Sigmoid colon (tissue), 7 donors: ENCODE results near the gene DBF4. TPM values are rescaled to one million over a fixed set of nuclear protein-coding genes. Genes with fewer than 3 reads are reported as not detected.

Experiments
- DNase-seq: peaks from one replicate; pipeline ENCODE4 v3.0.0-alpha.2; 2019
- H3K27ac ChIP-seq, 4 donors: fragments of 200-600 bp; sonication (generic); one replicate each; pipeline ENCODE4 v1.5.1; 2016 to 2019; ENCODE audit warnings: mild to moderate bottlenecking in 1 of 4
- H3K27me3 ChIP-seq, 3 donors: fragments of 200-600 bp; sonication (generic); one replicate each; pipeline ENCODE4 v1.5.1; 2019; ENCODE audit warnings: mild to moderate bottlenecking in 1 of 3
- H3K36me3 ChIP-seq, 4 donors: fragments of 200-600 bp; sonication (generic); one replicate each; pipeline ENCODE4 v1.5.1; 2016 to 2019
- H3K4me1 ChIP-seq, 4 donors: fragments of 200-600 bp; sonication (generic); one replicate each; pipeline ENCODE4 v1.5.1; 2017 to 2019
- H3K4me3 ChIP-seq, 4 donors: fragments of 200-600 bp; sonication (generic); one replicate each; pipeline ENCODE4 v1.5.1; 2017 to 2019; ENCODE audit warnings: mild to moderate bottlenecking in 2 of 4, moderate library complexity in 1 of 4
- H3K9me3 ChIP-seq, 4 donors: fragments of 200-600 bp in 3 of 4; sonication (generic) in 3 of 4; one replicate each; pipeline versions ENCODE4 v1.5.1 to v1.6.1; 2013 to 2019
- EP300 ChIP-seq, 4 donors: sonication (generic); formaldehyde crosslinking; IDR thresholded peaks; one replicate each; pipeline ENCODE4 v1.6.1; 2017; ENCODE audit warnings: antibody characterized with exemption in 4 of 4
- POLR2A ChIP-seq, 2 donors: fragments of 450-650 bp; IDR thresholded peaks; one replicate each; pipeline ENCODE4 v1.6.1; 2016; ENCODE audit warnings: antibody characterized with exemption in 2 of 2, mild to moderate bottlenecking in 2 of 2, moderate library complexity in 2 of 2
- POLR2AphosphoS5 ChIP-seq, 4 donors: sonication (generic); formaldehyde crosslinking; IDR thresholded peaks; one replicate each; pipeline ENCODE4 v1.6.1; 2017; ENCODE audit warnings: antibody characterized with exemption in 4 of 4
- WGBS, 2 donors: extraction: QIAGEN DNeasy Blood & Tissue Kit; methylation state at CpG; one replicate each; pipeline ENCODE4 v1.1.7; 2013; 5-methylcytosine and 5-hydroxymethylcytosine counted together
- intact Hi-C: fragments of 100-400 bp; cut with DNase I; formaldehyde crosslinking; loops from one replicate; pipeline ENCODE4 v1.15.1; 2023
- polyA plus RNA-seq, 3 donors: library from polyadenylated mRNA; stranded (reverse); fragments of 200-250 nt; gene quantifications; one replicate each; pipeline ENCODE4 v1.2.3, GENCODE V29; 2013
- total RNA-seq, 4 donors: library from RNA; depleted of rRNA; stranded (reverse); fragments of >200 nt; gene quantifications; one replicate each; pipeline ENCODE4 v1.1.0, GENCODE V29; 2016
- TF ChIP-seq, protein P1 (sequence below), 4 experiments: fragments of 450-650 bp in 3 of 4; fragments of 200-600 bp in 1 of 4; IDR thresholded peaks; one replicate each; pipeline ENCODE4 v1.5.1; 2016 to 2019; ENCODE audit warnings: antibody characterized with exemption in 4 of 4, mild to moderate bottlenecking in 3 of 4, moderate library complexity in 2 of 4
- donor health status: healthy with polysubstance abuse.
- donor health status: Bipolar disorder and iron deficiency.
- donor health status: healthy.

Gene DBF4
- total and polyA plus RNA-seq, 7 donors: 2.3 to 13.7 (median 5.4) TPM

DNA sequence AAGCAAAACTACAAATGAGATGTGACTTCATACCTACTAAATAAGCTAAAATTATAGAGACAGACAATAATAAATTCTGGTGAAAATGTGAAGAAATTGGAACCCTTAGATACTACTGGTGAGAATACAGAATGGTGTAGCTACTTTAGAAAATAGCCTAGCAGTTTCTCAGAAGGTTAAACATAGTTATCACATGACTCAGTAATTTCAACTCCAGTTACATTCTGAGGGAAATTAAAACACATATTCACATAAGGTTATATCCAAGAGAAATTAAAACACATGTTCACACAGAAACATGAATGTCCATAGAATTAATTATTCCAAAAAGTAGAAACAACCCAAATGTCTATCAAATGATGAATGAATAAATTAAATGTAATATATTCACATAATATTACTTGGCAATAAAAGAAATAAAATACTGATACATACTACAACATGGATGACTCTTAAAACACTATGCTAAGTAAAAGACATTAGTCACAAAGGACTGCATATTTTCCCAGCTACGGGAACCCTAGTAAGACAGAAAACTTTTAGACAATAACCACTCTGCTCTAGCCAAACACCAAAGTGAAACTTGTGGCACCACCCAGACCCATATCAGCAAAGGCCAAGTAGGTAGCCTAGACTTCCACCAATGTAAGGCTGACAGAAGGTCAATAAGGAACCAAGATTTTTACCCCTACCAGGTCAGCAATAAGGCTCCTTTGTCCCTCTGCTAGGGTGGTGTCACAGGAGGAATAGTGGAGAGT lies 25.3 kb upstream of the DBF4 start:
- TF ChIP-seq, protein P1, sequence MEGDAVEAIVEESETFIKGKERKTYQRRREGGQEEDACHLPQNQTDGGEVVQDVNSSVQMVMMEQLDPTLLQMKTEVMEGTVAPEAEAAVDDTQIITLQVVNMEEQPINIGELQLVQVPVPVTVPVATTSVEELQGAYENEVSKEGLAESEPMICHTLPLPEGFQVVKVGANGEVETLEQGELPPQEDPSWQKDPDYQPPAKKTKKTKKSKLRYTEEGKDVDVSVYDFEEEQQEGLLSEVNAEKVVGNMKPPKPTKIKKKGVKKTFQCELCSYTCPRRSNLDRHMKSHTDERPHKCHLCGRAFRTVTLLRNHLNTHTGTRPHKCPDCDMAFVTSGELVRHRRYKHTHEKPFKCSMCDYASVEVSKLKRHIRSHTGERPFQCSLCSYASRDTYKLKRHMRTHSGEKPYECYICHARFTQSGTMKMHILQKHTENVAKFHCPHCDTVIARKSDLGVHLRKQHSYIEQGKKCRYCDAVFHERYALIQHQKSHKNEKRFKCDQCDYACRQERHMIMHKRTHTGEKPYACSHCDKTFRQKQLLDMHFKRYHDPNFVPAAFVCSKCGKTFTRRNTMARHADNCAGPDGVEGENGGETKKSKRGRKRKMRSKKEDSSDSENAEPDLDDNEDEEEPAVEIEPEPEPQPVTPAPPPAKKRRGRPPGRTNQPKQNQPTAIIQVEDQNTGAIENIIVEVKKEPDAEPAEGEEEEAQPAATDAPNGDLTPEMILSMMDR (IDR thresholded peaks at IDR 0.05): no peak
- TF ChIP-seq POLR2A (IDR thresholded peaks at IDR 0.05) (no peak), POLR2AphosphoS5 (IDR thresholded peaks at IDR 0.05) (no peak), EP300 (IDR thresholded peaks at IDR 0.05) (no peak)
- DNase-seq: no peak
- Histone ChIP-seq H3K27me3 (no peaks in the 10 kb centered on the region), H3K9me3 (no peaks in the 10 kb centered on the region), H3K36me3 (peaks cover 0 to 35% (median 2%) of the 10 kb centered on the region in 4 donors), H3K4me1 (no peaks in the 10 kb centered on the region), H3K4me3 (no peak overlapping the region), H3K27ac (no peak overlapping the region)
- intact Hi-C loops: no loop called here
- 81 to 85% methylated on average over 1 of the region's 1 CpG for WGBS, 2 donors

DNA sequence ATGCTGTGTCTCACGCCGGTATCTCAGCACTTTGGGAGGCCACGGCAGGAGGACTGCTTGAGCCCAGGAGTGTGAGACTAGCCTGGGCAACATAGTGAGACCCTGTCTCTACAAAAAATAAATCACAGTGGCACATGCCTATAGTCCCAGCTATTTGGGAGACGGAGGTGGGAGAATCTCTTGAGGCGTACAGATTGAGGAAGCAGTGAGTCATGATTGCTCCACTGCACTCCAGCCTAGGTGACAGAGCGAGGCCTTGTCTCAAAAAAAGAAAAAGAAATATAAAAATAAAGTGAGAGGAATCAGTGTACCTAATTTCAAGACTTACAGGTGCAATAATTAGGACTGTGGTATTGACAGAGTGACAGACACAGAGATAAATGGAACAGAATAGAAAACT lies 24.0 kb upstream of the DBF4 start:
- WGBS, 2 donors: 91 to 96% methylated on average over 6 of the region's 6 CpGs
- no peak for DNase-seq
- H3K27me3 ChIP-seq: no peaks in the 10 kb centered on the region
- H3K27ac ChIP-seq: no peak overlapping the region
- H3K4me3 ChIP-seq: no peak overlapping the region
- H3K36me3 ChIP-seq: peaks cover 0 to 40% (median 2%) of the 10 kb centered on the region in 4 donors
- no peaks in the 10 kb centered on the region for H3K4me1 ChIP-seq
- TF ChIP-seq EP300 (IDR thresholded peaks at IDR 0.05) (no peak), POLR2AphosphoS5 (IDR thresholded peaks at IDR 0.05) (no peak), POLR2A (IDR thresholded peaks at IDR 0.05) (no peak)
- TF ChIP-seq, protein P1 (IDR thresholded peaks at IDR 0.05): no peak
- intact Hi-C loops: no loop called here
- no peaks in the 10 kb centered on the region for H3K9me3 ChIP-seq

- intact Hi-C loops: no loop called here
- Histone ChIP-seq H3K4me1 (no peaks in the 10 kb centered on the region), H3K36me3 (peaks cover 3 to 50% (median 6%) of the 10 kb centered on the region in 4 donors), H3K27ac (no peak overlapping the region), H3K27me3 (no peaks in the 10 kb centered on the region), H3K4me3 (no peak overlapping the region), H3K9me3 (no peaks in the 10 kb centered on the region)
- no peak for DNase-seq
- TF ChIP-seq EP300 (IDR thresholded peaks at IDR 0.05) (no peak), POLR2A (IDR thresholded peaks at IDR 0.05) (no peak), POLR2AphosphoS5 (IDR thresholded peaks at IDR 0.05) (no peak)
- TF ChIP-seq, protein P1 (IDR thresholded peaks at IDR 0.05): no peak
- WGBS, 2 donors: 79 to 87% methylated on average over 1 of the region's 1 CpG
Observed at GRCh38 chr7:87853237-87853864, 22.9 kb upstream of the DBF4 start.

DNA sequence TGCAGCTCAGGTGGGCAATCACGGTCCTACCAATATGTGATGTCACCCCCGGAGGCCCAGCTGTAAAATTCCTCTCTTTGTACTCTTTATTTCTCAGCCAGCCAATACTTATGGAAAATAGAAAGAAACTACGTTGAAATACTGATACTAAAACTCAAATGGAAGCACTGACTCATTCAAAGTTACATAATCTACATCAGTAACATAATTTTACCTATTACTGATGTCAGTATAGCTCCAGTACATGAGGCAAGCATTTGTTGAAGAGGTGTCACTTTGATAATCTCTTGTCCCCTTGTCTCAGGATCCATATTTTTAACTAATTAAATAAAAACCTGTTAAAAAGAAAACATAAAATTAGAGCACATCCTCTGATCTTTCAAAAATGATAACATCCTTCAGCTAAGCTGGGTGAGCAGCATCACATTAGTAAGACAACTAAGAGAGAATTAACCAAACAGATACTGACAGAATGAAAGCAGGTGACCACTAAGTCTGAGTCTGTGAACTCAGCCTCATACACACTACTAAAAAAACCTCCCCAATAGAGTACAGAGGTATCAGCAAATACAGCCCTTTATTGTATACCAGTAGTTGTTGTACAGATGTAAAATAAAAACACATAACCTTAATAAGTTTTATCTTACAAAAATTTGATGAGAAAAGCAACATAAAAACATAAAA lies 17.7 kb upstream of the DBF4 start:
- no peaks in the 10 kb centered on the region for H3K27me3 ChIP-seq
- peaks cover 3 to 46% (median 6%) of the 10 kb centered on the region in 4 donors for H3K36me3 ChIP-seq
- H3K4me3 ChIP-seq: no peak overlapping the region
- no peak for DNase-seq
- 92 to 93% methylated on average over 3 of the region's 3 CpGs for WGBS, 2 donors
- TF ChIP-seq, protein P1 (IDR thresholded peaks at IDR 0.05): no peak
- TF ChIP-seq POLR2AphosphoS5 (IDR thresholded peaks at IDR 0.05) (no peak), EP300 (IDR thresholded peaks at IDR 0.05) (no peak), POLR2A (IDR thresholded peaks at IDR 0.05) (no peak)
- no peaks in the 10 kb centered on the region for H3K4me1 ChIP-seq
- H3K27ac ChIP-seq: no peak overlapping the region
- intact Hi-C loops: no loop called here
- no peaks in the 10 kb centered on the region for H3K9me3 ChIP-seq
